ENCODE results near the gene LAPTM5.

DNA sequence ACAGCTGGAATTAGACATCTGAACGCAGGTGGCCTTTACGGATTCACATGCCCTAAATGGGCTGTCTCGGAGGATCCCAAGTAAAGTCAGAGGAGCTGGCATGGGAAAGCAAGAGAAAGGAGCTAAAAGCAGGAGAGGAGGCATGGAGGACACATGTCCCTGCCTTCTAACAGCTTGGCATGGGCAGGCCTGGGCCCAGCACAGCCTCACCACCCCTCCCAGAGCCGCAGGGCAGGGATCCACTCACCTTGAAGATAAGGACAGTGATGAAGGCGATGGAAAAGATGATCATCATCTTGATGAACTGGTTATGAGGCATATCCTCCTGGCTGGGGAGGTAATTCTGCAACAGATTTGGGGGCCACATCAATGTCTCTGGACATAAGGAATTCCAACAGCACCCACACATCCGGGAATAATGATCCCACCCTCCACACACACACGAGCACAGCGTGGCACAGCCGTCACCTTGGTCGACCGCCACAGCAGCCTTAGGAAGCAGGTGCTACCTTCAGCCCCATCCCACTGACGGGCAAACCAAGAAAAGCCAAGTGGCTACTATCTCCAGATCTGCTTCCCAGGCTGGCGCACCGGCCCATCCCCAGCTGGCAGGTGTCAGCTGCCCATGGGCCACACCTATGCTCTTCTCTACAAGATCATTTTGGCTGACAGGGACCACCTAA, 20.1 kb downstream of the LAPTM5 start:
- TF ChIP-seq, protein P1, sequence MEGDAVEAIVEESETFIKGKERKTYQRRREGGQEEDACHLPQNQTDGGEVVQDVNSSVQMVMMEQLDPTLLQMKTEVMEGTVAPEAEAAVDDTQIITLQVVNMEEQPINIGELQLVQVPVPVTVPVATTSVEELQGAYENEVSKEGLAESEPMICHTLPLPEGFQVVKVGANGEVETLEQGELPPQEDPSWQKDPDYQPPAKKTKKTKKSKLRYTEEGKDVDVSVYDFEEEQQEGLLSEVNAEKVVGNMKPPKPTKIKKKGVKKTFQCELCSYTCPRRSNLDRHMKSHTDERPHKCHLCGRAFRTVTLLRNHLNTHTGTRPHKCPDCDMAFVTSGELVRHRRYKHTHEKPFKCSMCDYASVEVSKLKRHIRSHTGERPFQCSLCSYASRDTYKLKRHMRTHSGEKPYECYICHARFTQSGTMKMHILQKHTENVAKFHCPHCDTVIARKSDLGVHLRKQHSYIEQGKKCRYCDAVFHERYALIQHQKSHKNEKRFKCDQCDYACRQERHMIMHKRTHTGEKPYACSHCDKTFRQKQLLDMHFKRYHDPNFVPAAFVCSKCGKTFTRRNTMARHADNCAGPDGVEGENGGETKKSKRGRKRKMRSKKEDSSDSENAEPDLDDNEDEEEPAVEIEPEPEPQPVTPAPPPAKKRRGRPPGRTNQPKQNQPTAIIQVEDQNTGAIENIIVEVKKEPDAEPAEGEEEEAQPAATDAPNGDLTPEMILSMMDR (IDR thresholded peaks at IDR 0.05; ENCODE audit: low read length), result no peak
- TF ChIP-seq EZH2 (optimal IDR thresholded peaks at IDR 0.05; ENCODE audit: low read depth, low read length) (no peak), EZH2phosphoT487 (IDR thresholded peaks at IDR 0.05; ENCODE audit: low read length) (no peak)

Measured in MM.1S (cell line).